Right lobe of liver (tissue), 4 donors: ENCODE results near the gene SULT1A1.

ENCODE experiments used
- CTCF ChIP-seq, 4 donors: fragments of 200-600 bp in 3 of 4; fragments of 450-650 bp in 1 of 4; IDR thresholded peaks; one replicate each; pipeline versions ENCODE4 v1.5.1 to v1.8.0; 2016 to 2022; ENCODE audit warnings: antibody characterized with exemption in 4 of 4, mild to moderate bottlenecking in 2 of 4
- POLR2A ChIP-seq: fragments of 450-650 bp; IDR thresholded peaks from one replicate; pipeline ENCODE4 v1.6.1; 2017; ENCODE audit warnings: antibody characterized with exemption, mild to moderate bottlenecking
- donor health status: DM: no; HTN: no; CAD: no.
- donor health status: DM: no; HTN: no; CAD: no.
- donor health status: DM: no; HTN: yes; CAD: no.

- no peak for TF ChIP-seq POLR2A
- TF ChIP-seq CTCF (IDR thresholded peaks at IDR 0.05) = no peak
Measured at GRCh38 chr16:28592511-28592910, 17.3 kb downstream of the SULT1A1 start.
